Hepatocyte (in vitro differentiated cells): ENCODE measurements around the gene PPM1F.

ENCODE experiments used
- EZH2 ChIP-seq: fragments of 200-600 bp; sonication (generic); IDR thresholded peaks from 2 replicates; pipeline ENCODE4 v1.6.1; 2016; ENCODE audit warnings: antibody characterized with exemption, mild to moderate bottlenecking, borderline replicate concordance
- TF ChIP-seq, protein P1 (sequence below): fragments of 200-600 bp; sonication (generic); IDR thresholded peaks from 2 replicates; pipeline ENCODE4 v1.5.1; 2016; ENCODE audit warnings: antibody characterized with exemption, mild to moderate bottlenecking; ENCODE audit not compliant: poor library complexity

DNA sequence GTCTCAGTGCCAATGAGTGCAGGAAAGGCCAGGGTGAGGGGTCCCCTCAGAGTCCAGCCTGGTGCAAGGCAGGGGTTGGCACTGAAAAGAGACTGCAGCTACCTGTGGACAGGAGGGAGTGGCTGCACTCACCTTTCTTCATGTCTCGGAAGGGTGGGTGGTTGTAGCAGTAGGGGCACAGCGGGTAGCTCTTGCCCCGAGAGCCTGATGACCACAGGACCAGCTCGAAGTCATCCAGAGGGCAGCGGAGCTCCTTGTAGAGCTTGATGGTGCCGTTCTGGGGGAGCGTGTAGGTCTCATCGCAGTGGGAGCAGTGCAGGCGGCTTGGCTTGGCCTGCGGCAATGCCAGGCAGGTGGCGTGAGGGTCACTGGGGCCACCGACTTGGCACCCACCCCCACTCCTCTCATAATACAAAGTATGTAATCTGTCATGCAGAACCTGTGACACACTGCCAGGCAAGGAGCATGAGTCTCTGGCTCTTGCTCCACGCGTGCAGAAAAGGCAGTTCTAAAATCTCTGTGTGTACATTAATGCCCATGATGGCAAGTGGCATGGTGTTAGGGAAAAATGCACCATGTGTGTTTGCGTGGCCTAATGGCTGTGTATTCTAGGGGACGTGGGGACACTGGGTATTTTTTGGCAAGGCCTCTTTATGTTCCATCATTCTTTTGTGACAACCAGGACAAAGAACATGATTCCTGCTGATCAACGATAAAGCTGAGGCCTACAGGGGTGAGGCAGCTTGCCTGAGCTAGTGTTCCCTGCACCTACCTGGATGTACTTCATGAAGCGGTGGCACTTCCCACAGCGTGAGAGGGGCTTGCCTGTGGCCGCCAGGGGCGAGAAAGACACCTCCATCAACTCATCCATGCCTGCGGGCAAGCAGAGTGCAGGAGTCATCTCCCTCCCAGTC is 6.0 kb upstream of the PPM1F start:
- TF ChIP-seq, protein P1, sequence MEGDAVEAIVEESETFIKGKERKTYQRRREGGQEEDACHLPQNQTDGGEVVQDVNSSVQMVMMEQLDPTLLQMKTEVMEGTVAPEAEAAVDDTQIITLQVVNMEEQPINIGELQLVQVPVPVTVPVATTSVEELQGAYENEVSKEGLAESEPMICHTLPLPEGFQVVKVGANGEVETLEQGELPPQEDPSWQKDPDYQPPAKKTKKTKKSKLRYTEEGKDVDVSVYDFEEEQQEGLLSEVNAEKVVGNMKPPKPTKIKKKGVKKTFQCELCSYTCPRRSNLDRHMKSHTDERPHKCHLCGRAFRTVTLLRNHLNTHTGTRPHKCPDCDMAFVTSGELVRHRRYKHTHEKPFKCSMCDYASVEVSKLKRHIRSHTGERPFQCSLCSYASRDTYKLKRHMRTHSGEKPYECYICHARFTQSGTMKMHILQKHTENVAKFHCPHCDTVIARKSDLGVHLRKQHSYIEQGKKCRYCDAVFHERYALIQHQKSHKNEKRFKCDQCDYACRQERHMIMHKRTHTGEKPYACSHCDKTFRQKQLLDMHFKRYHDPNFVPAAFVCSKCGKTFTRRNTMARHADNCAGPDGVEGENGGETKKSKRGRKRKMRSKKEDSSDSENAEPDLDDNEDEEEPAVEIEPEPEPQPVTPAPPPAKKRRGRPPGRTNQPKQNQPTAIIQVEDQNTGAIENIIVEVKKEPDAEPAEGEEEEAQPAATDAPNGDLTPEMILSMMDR = no peak
- TF ChIP-seq EZH2 = no peak
